Left lung (tissue), 10 donors: ENCODE measurements around the gene C6orf89. TPM values are rescaled to one million over a fixed set of nuclear protein-coding genes. Genes with fewer than 3 reads are reported as not detected.

Experiments
- ATAC-seq: fragments of 200-7000 bp; cut with Tn5 transposase; one replicate; pipeline ENCODE4 v1.9.1; 2020; ENCODE audit warnings: moderate library complexity
- DNase-seq, 4 donors: peaks; one replicate each; pipeline ENCODE4 v3.0.0-alpha.2; 2013 to 2020
- H3K27ac ChIP-seq, 2 donors: fragments of 200-600 bp; sonication (generic) in 1 of 2; one replicate each; pipeline versions ENCODE4 v1.5.0 to v1.8.0; 2020 to 2021
- H3K27me3 ChIP-seq, 2 donors: fragments of 200-600 bp; sonication (generic) in 1 of 2; one replicate each; pipeline versions ENCODE4 v1.5.0 to v1.8.0; 2020 to 2021
- H3K36me3 ChIP-seq, 2 donors: fragments of 200-600 bp; sonication (generic) in 1 of 2; one replicate each; pipeline versions ENCODE4 v1.5.0 to v1.8.0; 2020 to 2021
- H3K4me1 ChIP-seq, 2 donors: fragments of 200-600 bp; one replicate each; pipeline ENCODE4 v1.8.0; 2021
- H3K4me3 ChIP-seq, 2 donors: fragments of 200-600 bp; sonication (generic) in 1 of 2; one replicate each; pipeline versions ENCODE4 v1.5.0 to v1.8.0; 2020 to 2021; ENCODE audit warnings: mild to moderate bottlenecking in 1 of 2
- H3K9me3 ChIP-seq, 2 donors: fragments of 200-600 bp; sonication (generic) in 1 of 2; one replicate each; pipeline versions ENCODE4 v1.5.0 to v1.8.0; 2020 to 2021
- intact Hi-C, 2 donors: fragments of 100-400 bp; cut with DNase I; formaldehyde crosslinking; loops; one replicate each; pipeline versions ENCODE4 v1.11.2 to v1.14.2; 2022
- polyA plus RNA-seq, 6 donors: library from polyadenylated mRNA; unstranded; fragments of 120-200 nt; gene quantifications; one replicate each; pipeline ENCODE4 v1.2.1, GENCODE V29; 2013; ENCODE audit not compliant: insufficient read length in 6 of 6
- total RNA-seq, 2 donors: library from RNA; stranded (reverse); fragmentation: NEBNext Ultra II Directional; extraction: Animal tissue kit (Norgen Biotek cat#: 25700); gene quantifications; one replicate each; pipeline ENCODE4 v1.2.1, GENCODE V29; 2021
- TF ChIP-seq, protein P1 (sequence below), 2 donors: fragments of 200-600 bp; sonication (generic) in 1 of 2; IDR thresholded peaks; one replicate each; pipeline versions ENCODE4 v1.5.0 to v1.8.0; 2021; ENCODE audit warnings: antibody characterized with exemption in 2 of 2
- donor health status: DM: no; HTN: yes; CAD: no.
- donor health status: DM: no; HTN: no; CAD: no.

C6orf89 gene
- total and polyA plus RNA-seq, 8 donors: 43.8 to 59.6 (median 48.0) TPM

GRCh38 chr6:36920049-36920448, 34.3 kb downstream of the C6orf89 start:
- Histone ChIP-seq H3K36me3 (peaks cover 0 to 100% of the 10 kb centered on the region in 2 donors), H3K27me3 (no peaks in the 10 kb centered on the region), H3K4me3 (no peak overlapping the region), H3K27ac (peak overlapping the region; percentile 55 to 58), H3K9me3 (no peaks in the 10 kb centered on the region), H3K4me1 (peaks cover 26 to 27% of the 10 kb centered on the region in 2 donors)
- ATAC-seq (peak; percentile 5), DNase-seq (no peak)
- intact Hi-C loops: no loop called here
- TF ChIP-seq, protein P1, sequence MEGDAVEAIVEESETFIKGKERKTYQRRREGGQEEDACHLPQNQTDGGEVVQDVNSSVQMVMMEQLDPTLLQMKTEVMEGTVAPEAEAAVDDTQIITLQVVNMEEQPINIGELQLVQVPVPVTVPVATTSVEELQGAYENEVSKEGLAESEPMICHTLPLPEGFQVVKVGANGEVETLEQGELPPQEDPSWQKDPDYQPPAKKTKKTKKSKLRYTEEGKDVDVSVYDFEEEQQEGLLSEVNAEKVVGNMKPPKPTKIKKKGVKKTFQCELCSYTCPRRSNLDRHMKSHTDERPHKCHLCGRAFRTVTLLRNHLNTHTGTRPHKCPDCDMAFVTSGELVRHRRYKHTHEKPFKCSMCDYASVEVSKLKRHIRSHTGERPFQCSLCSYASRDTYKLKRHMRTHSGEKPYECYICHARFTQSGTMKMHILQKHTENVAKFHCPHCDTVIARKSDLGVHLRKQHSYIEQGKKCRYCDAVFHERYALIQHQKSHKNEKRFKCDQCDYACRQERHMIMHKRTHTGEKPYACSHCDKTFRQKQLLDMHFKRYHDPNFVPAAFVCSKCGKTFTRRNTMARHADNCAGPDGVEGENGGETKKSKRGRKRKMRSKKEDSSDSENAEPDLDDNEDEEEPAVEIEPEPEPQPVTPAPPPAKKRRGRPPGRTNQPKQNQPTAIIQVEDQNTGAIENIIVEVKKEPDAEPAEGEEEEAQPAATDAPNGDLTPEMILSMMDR (IDR thresholded peaks at IDR 0.05): no peak

GRCh38 chr6:36920546-36920945, 34.8 kb downstream of the C6orf89 start:
- Histone ChIP-seq H3K36me3 (peaks cover 0 to 100% of the 10 kb centered on the region in 2 donors), H3K4me1 (peaks cover 26% of the 10 kb centered on the region in 2 donors), H3K27ac (peak overlapping the region; percentile 55 to 58), H3K9me3 (no peaks in the 10 kb centered on the region), H3K27me3 (no peaks in the 10 kb centered on the region), H3K4me3 (no peak overlapping the region)
- ATAC-seq (peak; percentile 5), DNase-seq (peak in 1 of 4 donors; percentile 58)
- TF ChIP-seq, protein P1 (IDR thresholded peaks at IDR 0.05): no peak
- intact Hi-C loops: no loop called here

- Histone ChIP-seq H3K27ac (no peak overlapping the region), H3K4me1 (peaks cover 4 to 16% of the 10 kb centered on the region in 2 donors), H3K4me3 (no peak overlapping the region), H3K9me3 (no peaks in the 10 kb centered on the region), H3K27me3 (no peaks in the 10 kb centered on the region), H3K36me3 (peaks cover 0 to 69% of the 10 kb centered on the region in 2 donors)
- TF ChIP-seq, protein P1 (IDR thresholded peaks at IDR 0.05): no peak
- intact Hi-C loops: no loop called here
- DNase-seq (no peak), ATAC-seq (no peak)
These were observed 38.4 kb downstream of the C6orf89 start for GRCh38 chr6:36924131-36924530.

DNA sequence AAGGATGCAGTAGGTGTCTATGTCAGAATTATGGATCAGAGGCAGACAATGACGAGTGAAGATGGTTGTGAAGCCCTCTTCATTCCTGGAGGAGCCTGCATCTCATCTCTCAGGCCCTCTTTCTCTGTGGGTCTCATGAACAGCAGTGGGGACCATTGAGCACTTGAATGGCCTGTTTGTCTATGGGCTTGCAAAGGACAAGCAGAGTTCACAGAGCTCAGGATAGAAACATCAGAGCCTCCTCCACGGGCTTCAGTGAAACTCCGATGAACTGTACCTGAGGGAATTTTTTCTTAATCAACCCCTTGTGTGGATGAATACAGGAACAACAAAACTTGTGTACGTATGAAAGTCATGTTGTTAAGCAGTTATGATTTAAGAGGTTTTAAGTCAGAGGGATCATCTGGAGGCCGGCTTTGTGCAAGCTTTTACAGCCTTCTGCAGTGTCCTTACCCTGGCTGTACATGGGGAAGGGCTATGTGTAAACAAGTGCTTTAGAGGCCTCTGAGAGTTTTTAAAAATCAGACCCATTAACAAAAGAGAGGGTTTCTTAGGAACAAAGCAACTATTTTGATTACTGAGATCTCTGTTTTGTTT, 39.1 kb downstream of the C6orf89 start:
- Histone ChIP-seq H3K36me3 (peaks cover 0 to 61% of the 10 kb centered on the region in 2 donors), H3K27me3 (no peaks in the 10 kb centered on the region), H3K27ac (no peak overlapping the region), H3K4me3 (no peak overlapping the region), H3K9me3 (no peaks in the 10 kb centered on the region), H3K4me1 (peaks cover 4 to 14% of the 10 kb centered on the region in 2 donors)
- TF ChIP-seq, protein P1 (IDR thresholded peaks at IDR 0.05): no peak
- DNase-seq (no peak), ATAC-seq (no peak)
- intact Hi-C loops: no loop called here

- DNase-seq: no peak
- Histone ChIP-seq H3K4me3 (no peak overlapping the region), H3K36me3 (peaks cover 0 to 52% of the 10 kb centered on the region in 2 donors), H3K27ac (no peak overlapping the region), H3K4me1 (peaks cover 0 to 6% of the 10 kb centered on the region in 2 donors), H3K9me3 (no peaks in the 10 kb centered on the region), H3K27me3 (no peaks in the 10 kb centered on the region)
- intact Hi-C loops: no loop called here
- no peak for ATAC-seq
- TF ChIP-seq, protein P1 (IDR thresholded peaks at IDR 0.05): no peak
These were observed 40.1 kb downstream of the C6orf89 start for GRCh38 chr6:36925809-36926208.
